Smooth muscle cell (in vitro differentiated cells): ENCODE results near the gene EXOSC5. TPM values are rescaled to one million over a fixed set of nuclear protein-coding genes. Genes with fewer than 3 reads are reported as not detected.

Experiments
- DNase-seq: peaks from one replicate; lab custom pipeline; 2025; ENCODE audit not compliant: unreplicated experiment; lab: John Stamatoyannopoulos, UW
- H2AFZ ChIP-seq: fragments of 200-600 bp; sonication (generic); 2 replicates; pipeline ENCODE4 v1.6.0; 2016; ENCODE audit warnings: antibody characterized with exemption, low read depth, mild to moderate bottlenecking
- H3F3A ChIP-seq: fragments of 200-600 bp; sonication (generic); 2 replicates; pipeline ENCODE4 v1.6.0; 2017; ENCODE audit warnings: antibody characterized with exemption, low read depth
- H3K27ac ChIP-seq: fragments of 200-600 bp; sonication (generic); 2 replicates; pipeline ENCODE4 v1.5.1; 2016; ENCODE audit warnings: low read depth, mild to moderate bottlenecking
- H3K27me3 ChIP-seq: fragments of 200-600 bp; sonication (generic); 2 replicates; pipeline ENCODE4 v1.6.1; 2016; ENCODE audit warnings: low read depth, mild to moderate bottlenecking
- H3K36me3 ChIP-seq: fragments of 200-600 bp; sonication (generic); 2 replicates; pipeline ENCODE4 v1.5.1; 2016; ENCODE audit warnings: low read depth
- H3K4me1 ChIP-seq: fragments of 200-600 bp; sonication (generic); 2 replicates; pipeline ENCODE4 v1.5.1; 2016; ENCODE audit warnings: low read depth
- H3K4me2 ChIP-seq: fragments of 200-600 bp; sonication (generic); 2 replicates; pipeline ENCODE4 v1.6.0; 2016; ENCODE audit warnings: mild to moderate bottlenecking
- H3K4me3 ChIP-seq: fragments of 200-600 bp; sonication (generic); 2 replicates; pipeline ENCODE4 v1.5.1; 2016; ENCODE audit warnings: mild to moderate bottlenecking
- H3K79me2 ChIP-seq: fragments of 200-600 bp; sonication (generic); 2 replicates; pipeline ENCODE4 v1.6.0; 2016; ENCODE audit warnings: low read depth, mild to moderate bottlenecking
- H3K9ac ChIP-seq: fragments of 200-600 bp; sonication (generic); 2 replicates; pipeline ENCODE4 v1.6.0; 2016; ENCODE audit warnings: low read depth
- H3K9me3 ChIP-seq: fragments of 200-600 bp; sonication (generic); replicated peaks from 2 replicates; pipeline ENCODE4 v1.5.1; 2016; ENCODE audit warnings: low read depth
- H4K20me1 ChIP-seq: fragments of 200-600 bp; sonication (generic); 2 replicates; pipeline ENCODE4 v1.6.0; 2016; ENCODE audit warnings: low read depth
- CTCF ChIP-seq: fragments of 200-600 bp; sonication (generic); IDR thresholded peaks from 2 replicates; pipeline ENCODE4 v1.5.1; 2017; ENCODE audit warnings: borderline replicate concordance, mild to moderate bottlenecking, antibody characterized with exemption; ENCODE audit not compliant: insufficient read depth, poor library complexity, severe bottlenecking
- WGBS: methylation state at CpG from one replicate; pipeline ENCODE4 v1.1.7; 2016; ENCODE audit warnings: low lambda C conversion rate; 5-methylcytosine and 5-hydroxymethylcytosine counted together
- polyA plus RNA-seq: library from polyadenylated mRNA; unstranded; fragments of >200 nt; fragmentation: Nextera tagmentation; extraction: Ambion mirVana; gene quantifications from 2 replicates; pipeline ENCODE4 v1.2.1, GENCODE V29; 2016
- total RNA-seq: library from RNA; depleted of rRNA; stranded (reverse); fragments of >200 nt; gene quantifications from 2 replicates; pipeline ENCODE4 v1.2.3, GENCODE V29; 2014

The EXOSC5 gene
- total and polyA plus RNA-seq, 2 experiments from 2014 or later = 5.4 to 19.5 TPM

DNA sequence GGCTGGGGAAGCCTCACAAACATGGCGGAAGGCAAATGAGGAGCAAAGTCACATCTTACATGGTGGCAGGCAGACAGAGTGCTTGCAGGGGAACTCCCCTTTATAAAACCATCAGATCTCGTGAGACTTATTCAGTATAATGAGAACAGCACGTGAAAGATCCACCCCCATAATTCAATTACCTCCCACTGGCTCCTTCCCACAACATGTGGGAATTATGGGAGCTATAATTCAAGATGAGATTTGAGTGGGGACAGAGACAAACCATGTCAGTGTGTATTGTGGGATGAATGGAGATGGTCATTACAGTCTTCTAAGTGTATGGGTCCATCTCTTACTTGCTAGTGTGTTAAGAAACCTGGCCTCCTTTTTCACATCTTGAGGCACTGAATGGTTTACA is 4.9 kb upstream of the EXOSC5 start:
- H3K9ac ChIP-seq = no peak overlapping the region
- no peak overlapping the region for H3K4me2 ChIP-seq
- no peak overlapping the region for H3K27ac ChIP-seq
- no peaks in the 10 kb centered on the region for H3F3A ChIP-seq
- peaks cover 21% of the 10 kb centered on the region for H3K79me2 ChIP-seq
- WGBS = 91% methylated on average over 3 of the region's 3 CpGs
- peaks cover 3% of the 10 kb centered on the region for H4K20me1 ChIP-seq
- no peak overlapping the region for H3K4me3 ChIP-seq
- TF ChIP-seq CTCF = no peak
- DNase-seq = no peak
- H2AFZ ChIP-seq = no peak overlapping the region
- no peaks in the 10 kb centered on the region for H3K9me3 ChIP-seq
- H3K27me3 ChIP-seq = no peaks in the 10 kb centered on the region
- H3K4me1 ChIP-seq = peaks cover 9% of the 10 kb centered on the region
- no peaks in the 10 kb centered on the region for H3K36me3 ChIP-seq

GRCh38 chr19:41401483-41401882 is 4.3 kb upstream of the EXOSC5 start:
- DNase-seq = no peak
- Histone ChIP-seq H3K4me3 (no peak overlapping the region), H3K36me3 (no peaks in the 10 kb centered on the region), H3K79me2 (peaks cover 21% of the 10 kb centered on the region), H4K20me1 (no peaks in the 10 kb centered on the region), H3K27me3 (no peaks in the 10 kb centered on the region), H3K4me1 (peaks cover 13% of the 10 kb centered on the region), H3K4me2 (no peak overlapping the region), H3K9me3 (no peaks in the 10 kb centered on the region), H2AFZ (no peak overlapping the region), H3F3A (no peaks in the 10 kb centered on the region), H3K9ac (no peak overlapping the region), H3K27ac (no peak overlapping the region)
- WGBS = 89% methylated on average over 4 of the region's 4 CpGs
- TF ChIP-seq CTCF = no peak

DNA sequence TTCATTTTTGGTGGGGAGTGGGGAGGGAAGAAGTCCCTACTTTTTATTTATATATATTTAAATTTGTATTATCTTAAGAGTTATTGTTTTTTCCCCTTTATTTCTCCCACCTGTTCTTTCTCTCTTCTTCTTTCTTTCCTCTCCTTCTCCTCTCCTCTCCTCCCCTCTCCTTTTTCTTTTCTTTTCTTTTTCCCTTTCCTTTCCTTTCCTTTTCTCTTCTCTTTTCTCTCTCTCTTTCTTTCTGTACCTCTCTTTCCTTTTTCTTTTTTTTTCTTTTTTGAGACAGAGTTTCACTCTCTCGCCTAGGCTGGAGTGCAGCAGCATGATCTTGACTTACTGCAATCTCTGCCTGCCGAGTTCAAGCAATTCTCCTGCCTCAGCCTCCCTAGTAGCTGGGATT is 2.4 kb upstream of the EXOSC5 start:
- Histone ChIP-seq H3K79me2 (peaks cover 21% of the 10 kb centered on the region), H3K4me2 (no peak overlapping the region), H2AFZ (no peak overlapping the region), H3K9ac (no peak overlapping the region), H4K20me1 (no peaks in the 10 kb centered on the region), H3K36me3 (no peaks in the 10 kb centered on the region), H3F3A (no peaks in the 10 kb centered on the region), H3K27me3 (no peaks in the 10 kb centered on the region), H3K4me3 (no peak overlapping the region), H3K27ac (no peak overlapping the region), H3K4me1 (peaks cover 16% of the 10 kb centered on the region), H3K9me3 (no peaks in the 10 kb centered on the region)
- WGBS = 100% methylated on average over 2 of the region's 2 CpGs
- TF ChIP-seq CTCF = no peak
- DNase-seq = no peak

GRCh38 chr19:41399091-41399490 is 1.9 kb upstream of the EXOSC5 start:
- Histone ChIP-seq H3K27ac (no peak overlapping the region), H3K4me3 (no peak overlapping the region), H3K79me2 (peaks cover 21% of the 10 kb centered on the region), H3K27me3 (no peaks in the 10 kb centered on the region), H3K4me1 (peaks cover 16% of the 10 kb centered on the region), H4K20me1 (no peaks in the 10 kb centered on the region), H3K4me2 (peak overlapping the region; percentile 97), H3K9me3 (no peaks in the 10 kb centered on the region), H3F3A (no peaks in the 10 kb centered on the region), H3K36me3 (no peaks in the 10 kb centered on the region), H3K9ac (peak overlapping the region; percentile 96), H2AFZ (no peak overlapping the region)
- no peak for DNase-seq
- 91% methylated on average over 3 of the region's 3 CpGs for WGBS
- no peak for TF ChIP-seq CTCF
